ENCODE data around the gene AKAP6.

Gene AKAP6

DNA sequence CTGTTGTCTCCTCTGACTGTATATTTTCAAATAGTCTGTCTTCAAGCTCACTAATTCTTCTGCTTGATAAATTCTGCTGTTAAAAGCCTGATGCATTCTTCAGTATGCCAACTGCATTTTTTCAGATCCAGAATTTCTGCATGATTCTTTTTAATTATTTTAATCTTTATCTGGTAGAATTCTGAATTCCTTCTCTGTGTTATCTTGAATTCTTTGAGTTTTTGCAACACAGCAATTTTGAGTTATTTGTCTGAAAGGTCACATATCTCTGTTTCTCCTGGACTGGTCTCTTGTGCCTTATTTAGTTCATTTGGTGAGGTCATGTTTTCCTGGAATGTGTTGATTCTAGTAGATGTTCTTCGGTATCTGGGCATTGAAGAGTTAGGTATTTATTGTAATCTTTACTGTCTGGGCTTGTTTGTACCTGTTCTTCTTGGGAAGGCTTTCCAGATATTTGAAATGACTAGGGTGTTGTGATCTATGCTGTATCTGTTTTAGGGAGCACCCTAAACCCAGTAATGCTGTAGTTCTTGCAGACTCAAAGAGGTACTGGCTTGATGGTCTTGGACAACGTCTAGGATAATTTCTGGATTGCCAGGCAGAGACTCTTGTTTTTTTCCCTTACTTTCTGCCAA, 415.8 kb downstream of the AKAP6 start:
- H3K9me3 ChIP-seq (ENCODE audit: low read length) = no peaks in the 10 kb centered on the region
- H3K27ac ChIP-seq (ENCODE audit: low read depth, low read length, poor library complexity, severe bottlenecking) = no peak overlapping the region
- no peaks in the 10 kb centered on the region for H3F3A ChIP-seq (ENCODE audit: insufficient read depth, low read length)
- H3K36me3 ChIP-seq (ENCODE audit: insufficient read depth, low read length) = no peaks in the 10 kb centered on the region
- H3K79me2 ChIP-seq (ENCODE audit: insufficient read depth, low read length) = no peaks in the 10 kb centered on the region
- no peaks in the 10 kb centered on the region for H3K27me3 ChIP-seq (ENCODE audit: insufficient read depth, low read length)
- H3K4me3 ChIP-seq (ENCODE audit: low read depth, low read length, poor library complexity, severe bottlenecking) = no peak overlapping the region
- no peaks in the 10 kb centered on the region for H3K9me2 ChIP-seq (ENCODE audit: low read depth, low read length)
- no peaks in the 10 kb centered on the region for H3K4me1 ChIP-seq (ENCODE audit: insufficient read depth, low read length, severe bottlenecking)
- no peak overlapping the region for H3K4me2 ChIP-seq (ENCODE audit: low read length)
- TF ChIP-seq, protein P1, sequence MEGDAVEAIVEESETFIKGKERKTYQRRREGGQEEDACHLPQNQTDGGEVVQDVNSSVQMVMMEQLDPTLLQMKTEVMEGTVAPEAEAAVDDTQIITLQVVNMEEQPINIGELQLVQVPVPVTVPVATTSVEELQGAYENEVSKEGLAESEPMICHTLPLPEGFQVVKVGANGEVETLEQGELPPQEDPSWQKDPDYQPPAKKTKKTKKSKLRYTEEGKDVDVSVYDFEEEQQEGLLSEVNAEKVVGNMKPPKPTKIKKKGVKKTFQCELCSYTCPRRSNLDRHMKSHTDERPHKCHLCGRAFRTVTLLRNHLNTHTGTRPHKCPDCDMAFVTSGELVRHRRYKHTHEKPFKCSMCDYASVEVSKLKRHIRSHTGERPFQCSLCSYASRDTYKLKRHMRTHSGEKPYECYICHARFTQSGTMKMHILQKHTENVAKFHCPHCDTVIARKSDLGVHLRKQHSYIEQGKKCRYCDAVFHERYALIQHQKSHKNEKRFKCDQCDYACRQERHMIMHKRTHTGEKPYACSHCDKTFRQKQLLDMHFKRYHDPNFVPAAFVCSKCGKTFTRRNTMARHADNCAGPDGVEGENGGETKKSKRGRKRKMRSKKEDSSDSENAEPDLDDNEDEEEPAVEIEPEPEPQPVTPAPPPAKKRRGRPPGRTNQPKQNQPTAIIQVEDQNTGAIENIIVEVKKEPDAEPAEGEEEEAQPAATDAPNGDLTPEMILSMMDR (IDR thresholded peaks at IDR 0.05; ENCODE audit: low read length) = no peak
- no peak for TF ChIP-seq EZH2 (IDR thresholded peaks at IDR 0.05; ENCODE audit: borderline replicate concordance, low read length)
- H4K20me1 ChIP-seq (ENCODE audit: insufficient read depth, low read length) = no peaks in the 10 kb centered on the region
- H3K9ac ChIP-seq (ENCODE audit: low read length) = no peak overlapping the region
- H2AFZ ChIP-seq (ENCODE audit: low read length) = no peak overlapping the region

DNA sequence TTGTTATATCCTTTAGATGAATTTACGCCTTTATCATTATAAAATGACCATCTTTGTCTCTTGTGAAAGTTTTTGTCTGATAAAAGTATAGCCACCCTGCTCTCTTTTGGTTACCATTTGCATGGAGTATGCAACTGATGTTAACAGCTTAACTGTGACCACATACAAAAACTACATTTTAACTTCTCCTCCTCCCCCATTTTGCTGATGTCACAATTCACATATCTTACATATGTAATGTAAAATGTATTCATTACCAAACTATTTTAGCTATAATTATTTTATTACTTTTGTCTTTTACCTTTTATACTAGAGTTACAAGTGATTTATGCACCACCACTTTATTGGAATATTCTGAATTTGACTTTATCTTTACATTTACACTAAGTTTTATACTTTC, 425.1 kb downstream of the AKAP6 start:
- H3K4me2 ChIP-seq (ENCODE audit: low read length) = no peak overlapping the region
- H3K9ac ChIP-seq (ENCODE audit: low read length) = no peak overlapping the region
- no peak overlapping the region for H2AFZ ChIP-seq (ENCODE audit: low read length)
- H3K9me3 ChIP-seq (ENCODE audit: low read length) = no peaks in the 10 kb centered on the region
- H3K79me2 ChIP-seq (ENCODE audit: insufficient read depth, low read length) = no peaks in the 10 kb centered on the region
- H3K4me3 ChIP-seq (ENCODE audit: low read depth, low read length, poor library complexity, severe bottlenecking) = no peak overlapping the region
- H3F3A ChIP-seq (ENCODE audit: insufficient read depth, low read length) = no peaks in the 10 kb centered on the region
- TF ChIP-seq, protein P1 (IDR thresholded peaks at IDR 0.05; ENCODE audit: low read length) = no peak
- no peak for TF ChIP-seq EZH2 (IDR thresholded peaks at IDR 0.05; ENCODE audit: borderline replicate concordance, low read length)
- no peaks in the 10 kb centered on the region for H3K27me3 ChIP-seq (ENCODE audit: insufficient read depth, low read length)
- no peaks in the 10 kb centered on the region for H4K20me1 ChIP-seq (ENCODE audit: insufficient read depth, low read length)
- no peaks in the 10 kb centered on the region for H3K36me3 ChIP-seq (ENCODE audit: insufficient read depth, low read length)
- no peaks in the 10 kb centered on the region for H3K9me2 ChIP-seq (ENCODE audit: low read depth, low read length)
- no peak overlapping the region for H3K27ac ChIP-seq (ENCODE audit: low read depth, low read length, poor library complexity, severe bottlenecking)
- H3K4me1 ChIP-seq (ENCODE audit: insufficient read depth, low read length, severe bottlenecking) = no peaks in the 10 kb centered on the region

DNA sequence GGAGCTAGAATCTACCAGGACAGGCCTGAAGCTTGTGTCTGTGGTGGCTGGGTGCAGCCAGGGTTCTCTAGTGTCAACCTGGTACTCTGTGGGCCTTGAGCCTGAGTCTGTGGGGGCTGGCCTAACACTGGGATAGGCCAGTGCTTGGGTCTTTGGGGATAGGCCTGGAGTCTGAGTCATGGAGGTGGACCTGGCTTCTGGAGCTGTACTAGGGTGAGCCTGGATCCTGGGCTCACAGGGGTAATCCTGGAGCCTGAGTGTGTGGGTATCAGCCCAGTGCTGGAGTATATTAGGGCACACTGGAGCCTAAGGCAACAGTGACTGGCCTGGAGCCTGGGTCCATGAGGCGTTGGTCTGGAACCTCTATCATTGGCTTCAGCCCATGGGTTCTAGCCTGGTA, 427.1 kb downstream of the AKAP6 start:
- Histone ChIP-seq H4K20me1 (ENCODE audit: insufficient read depth, low read length) (no peaks in the 10 kb centered on the region), H3K4me2 (ENCODE audit: low read length) (no peak overlapping the region), H2AFZ (ENCODE audit: low read length) (no peak overlapping the region), H3K4me1 (ENCODE audit: insufficient read depth, low read length, severe bottlenecking) (no peaks in the 10 kb centered on the region), H3K9me2 (ENCODE audit: low read depth, low read length) (no peaks in the 10 kb centered on the region), H3K9ac (ENCODE audit: low read length) (no peak overlapping the region), H3K36me3 (ENCODE audit: insufficient read depth, low read length) (no peaks in the 10 kb centered on the region), H3K27ac (ENCODE audit: low read depth, low read length, poor library complexity, severe bottlenecking) (no peak overlapping the region), H3K79me2 (ENCODE audit: insufficient read depth, low read length) (no peaks in the 10 kb centered on the region), H3K9me3 (ENCODE audit: low read length) (no peaks in the 10 kb centered on the region), H3K4me3 (ENCODE audit: low read depth, low read length, poor library complexity, severe bottlenecking) (no peak overlapping the region), H3F3A (ENCODE audit: insufficient read depth, low read length) (no peaks in the 10 kb centered on the region), H3K27me3 (ENCODE audit: insufficient read depth, low read length) (no peaks in the 10 kb centered on the region)
- TF ChIP-seq, protein P1 (IDR thresholded peaks at IDR 0.05; ENCODE audit: low read length) = no peak
- no peak for TF ChIP-seq EZH2 (IDR thresholded peaks at IDR 0.05; ENCODE audit: borderline replicate concordance, low read length)
